Upper lobe of left lung (tissue), 6 donors: Measurements from ENCODE around the gene ATP9B. TPM values are rescaled to one million over a fixed set of nuclear protein-coding genes. Genes with fewer than 3 reads are reported as not detected.
A peak's percentile ranks its signal among the peaks of the same experiment; 100 is the strongest.
"Not testable (repeated sequence)": the region's sequence is repeated elsewhere in the genome, so short reads cannot be mapped to it uniquely, and the experiment has no call there.

ENCODE experiments used
- ATAC-seq, 2 donors: fragments of 200-7000 bp; cut with Tn5 transposase; one replicate each; pipeline ENCODE4 v1.9.1; 2022; ENCODE audit warnings: mild to moderate bottlenecking in 2 of 2, moderate library complexity in 2 of 2; ENCODE audit not compliant: low FRiP score in 2 of 2
- DNase-seq, 2 donors: peaks; one replicate each; pipeline ENCODE4 v3.0.0-alpha.2; 2019 to 2020
- H3K27ac ChIP-seq, 4 donors: fragments of 200-600 bp; sonication (generic); one replicate each; pipeline ENCODE4 v1.5.1; 2016 to 2019
- H3K27me3 ChIP-seq, 4 donors: fragments of 200-600 bp; sonication (generic); one replicate each; pipeline ENCODE4 v1.5.1; 2017 to 2019
- H3K36me3 ChIP-seq, 4 donors: fragments of 200-600 bp; sonication (generic); one replicate each; pipeline ENCODE4 v1.5.1; 2016 to 2019
- H3K4me1 ChIP-seq, 4 donors: fragments of 200-600 bp; sonication (generic); one replicate each; pipeline ENCODE4 v1.5.1; 2018 to 2019
- H3K4me3 ChIP-seq, 4 donors: fragments of 200-600 bp; sonication (generic); one replicate each; pipeline ENCODE4 v1.5.1; 2017 to 2019; ENCODE audit warnings: mild to moderate bottlenecking in 2 of 4, moderate library complexity in 1 of 4
- H3K9me3 ChIP-seq, 4 donors: fragments of 200-600 bp; sonication (generic); one replicate each; pipeline ENCODE4 v1.5.1; 2018 to 2019
- EP300 ChIP-seq, 4 donors: sonication (generic); formaldehyde crosslinking; IDR thresholded peaks; one replicate each; pipeline ENCODE4 v1.5.1; 2017; ENCODE audit warnings: antibody characterized with exemption in 4 of 4, control low read depth in 2 of 4
- POLR2A ChIP-seq, 4 donors: fragments of 450-650 bp; IDR thresholded peaks; one replicate each; pipeline ENCODE4 v1.5.1; 2016 to 2017; ENCODE audit warnings: antibody characterized with exemption in 4 of 4, mild to moderate bottlenecking in 2 of 4
- POLR2AphosphoS5 ChIP-seq, 2 donors: sonication (generic); formaldehyde crosslinking; IDR thresholded peaks; one replicate each; pipeline ENCODE4 v1.5.1; 2017; ENCODE audit warnings: antibody characterized with exemption in 2 of 2
- WGBS, 2 donors: methylation state at CpG; one replicate each; pipeline ENCODE4 v1.1.5; 2017 to 2018; 5-methylcytosine and 5-hydroxymethylcytosine counted together
- total RNA-seq, 6 donors: library from RNA; depleted of rRNA in 4 of 6; stranded (reverse); fragments of >200 nt in 4 of 6; gene quantifications; one replicate each; pipeline versions ENCODE4 v1.1.0 to v1.2.1, GENCODE V29; 2016 to 2021
- TF ChIP-seq, protein P1 (sequence below), 6 experiments: fragments of 450-650 bp in 4 of 6; fragments of 200-600 bp in 2 of 6; sonication (generic) in 2 of 6; IDR thresholded peaks; one replicate each; pipeline ENCODE4 v1.5.1; 2016 to 2019; ENCODE audit warnings: antibody characterized with exemption in 6 of 6
- donor health status: DM: no; HTN: no; CAD: no; lungs with moderate emphysema.
- donor health status: DM: no; HTN: yes; CAD: no; lungs with severe emphysema.

The ATP9B gene
- total RNA-seq, 6 donors from 2014 or later = 29.8 to 124 (median 49.2) TPM

- WGBS, 2 donors = 65 to 76% methylated on average over 7 of the region's 8 CpGs
- Histone ChIP-seq H3K36me3 (peaks cover 4 to 21% (median 13%) of the 10 kb centered on the region in 4 donors), H3K4me3 (no peak overlapping the region), H3K9me3 (no peaks in the 10 kb centered on the region), H3K27ac (no peak overlapping the region), H3K4me1 (peaks cover 0 to 7% (median 2%) of the 10 kb centered on the region in 4 donors), H3K27me3 (no peaks in the 10 kb centered on the region)
- TF ChIP-seq POLR2AphosphoS5 (IDR thresholded peaks at IDR 0.05) (no peak), EP300 (IDR thresholded peaks at IDR 0.05) (no peak), POLR2A (IDR thresholded peaks at IDR 0.05) (no peak)
- TF ChIP-seq, protein P1, sequence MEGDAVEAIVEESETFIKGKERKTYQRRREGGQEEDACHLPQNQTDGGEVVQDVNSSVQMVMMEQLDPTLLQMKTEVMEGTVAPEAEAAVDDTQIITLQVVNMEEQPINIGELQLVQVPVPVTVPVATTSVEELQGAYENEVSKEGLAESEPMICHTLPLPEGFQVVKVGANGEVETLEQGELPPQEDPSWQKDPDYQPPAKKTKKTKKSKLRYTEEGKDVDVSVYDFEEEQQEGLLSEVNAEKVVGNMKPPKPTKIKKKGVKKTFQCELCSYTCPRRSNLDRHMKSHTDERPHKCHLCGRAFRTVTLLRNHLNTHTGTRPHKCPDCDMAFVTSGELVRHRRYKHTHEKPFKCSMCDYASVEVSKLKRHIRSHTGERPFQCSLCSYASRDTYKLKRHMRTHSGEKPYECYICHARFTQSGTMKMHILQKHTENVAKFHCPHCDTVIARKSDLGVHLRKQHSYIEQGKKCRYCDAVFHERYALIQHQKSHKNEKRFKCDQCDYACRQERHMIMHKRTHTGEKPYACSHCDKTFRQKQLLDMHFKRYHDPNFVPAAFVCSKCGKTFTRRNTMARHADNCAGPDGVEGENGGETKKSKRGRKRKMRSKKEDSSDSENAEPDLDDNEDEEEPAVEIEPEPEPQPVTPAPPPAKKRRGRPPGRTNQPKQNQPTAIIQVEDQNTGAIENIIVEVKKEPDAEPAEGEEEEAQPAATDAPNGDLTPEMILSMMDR (IDR thresholded peaks at IDR 0.05) = no peak
- ATAC-seq (peak in 1 of 2 donors; percentile 28), DNase-seq (no peak)
Observed at GRCh38 chr18:79169958-79170555, 100.9 kb downstream of the ATP9B start.

DNA sequence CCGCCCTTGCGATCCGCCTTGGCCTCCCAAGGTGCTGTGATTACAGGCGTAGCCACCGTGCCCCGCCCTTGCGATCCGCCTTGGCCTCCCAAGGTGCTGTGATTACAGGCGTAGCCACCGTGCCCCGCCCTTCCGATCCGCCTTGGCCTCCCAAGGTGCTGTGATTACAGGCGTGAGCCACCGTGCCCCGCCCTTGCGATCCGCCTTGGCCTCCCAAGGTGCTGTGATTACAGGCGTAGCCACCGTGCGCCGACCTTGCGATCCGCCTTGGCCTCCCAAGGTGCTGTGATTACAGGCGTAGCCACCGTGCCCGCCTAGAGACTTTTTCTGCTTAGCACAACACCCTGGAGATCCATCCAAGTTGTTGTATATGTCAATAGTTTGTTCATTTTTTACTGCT is 103.1 kb downstream of the ATP9B start:
- not testable (repeated sequence) for H3K27me3 ChIP-seq, H3K9me3 ChIP-seq, ATAC-seq, H3K4me3 ChIP-seq, H3K4me1 ChIP-seq, H3K36me3 ChIP-seq, H3K27ac ChIP-seq
- WGBS, 2 donors = 97 to 99% methylated on average over 9 to 19 of the region's 27 CpGs
- peak in 1 of 2 donors; percentile 84 for DNase-seq

GRCh38 chr18:79173742-79174141 is 104.5 kb downstream of the ATP9B start:
- DNase-seq (no peak), ATAC-seq (no peak)
- Histone ChIP-seq H3K4me3 (no peak overlapping the region), H3K9me3 (no peaks in the 10 kb centered on the region), H3K27me3 (no peaks in the 10 kb centered on the region), H3K27ac (no peak overlapping the region), H3K4me1 (peaks cover 0 to 7% (median 2%) of the 10 kb centered on the region in 4 donors), H3K36me3 (peaks cover 0 to 11% (median 2%) of the 10 kb centered on the region in 4 donors)
- TF ChIP-seq, protein P1 (IDR thresholded peaks at IDR 0.05) = no peak
- no peak for TF ChIP-seq POLR2A (IDR thresholded peaks at IDR 0.05)
- WGBS, 2 donors = 82 to 83% methylated on average over 2 of the region's 2 CpGs

DNA sequence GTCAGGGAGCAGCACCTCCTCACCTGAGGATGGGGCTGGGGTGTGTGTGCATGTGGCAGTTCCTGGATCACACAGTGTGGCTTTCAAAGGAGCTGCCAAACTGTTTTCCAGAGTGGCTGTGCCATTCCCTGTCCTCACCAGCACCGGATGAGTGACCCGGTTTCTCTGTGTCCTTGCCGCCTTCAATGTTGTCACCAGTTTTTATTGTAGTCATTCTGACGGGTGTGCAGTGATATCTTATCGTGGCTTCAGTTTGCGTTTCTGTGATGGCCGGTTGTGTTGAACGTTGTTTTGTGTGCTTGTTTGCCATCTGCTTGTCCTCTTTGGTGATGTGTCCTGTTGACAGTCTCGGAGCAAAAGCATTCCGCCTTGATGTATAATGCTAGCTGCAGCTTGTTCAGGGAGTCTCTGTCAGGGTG is 108.9 kb downstream of the ATP9B start:
- ATAC-seq (no peak), DNase-seq (no peak)
- no peak for TF ChIP-seq POLR2A (IDR thresholded peaks at IDR 0.05)
- TF ChIP-seq EP300 (IDR thresholded peaks at IDR 0.05) = no peak
- no peak for TF ChIP-seq POLR2AphosphoS5 (IDR thresholded peaks at IDR 0.05)
- TF ChIP-seq, protein P1 (IDR thresholded peaks at IDR 0.05) = no peak
- Histone ChIP-seq H3K4me1 (no peaks in the 10 kb centered on the region), H3K36me3 (peaks cover 0 to 11% (median 2%) of the 10 kb centered on the region in 4 donors), H3K4me3 (no peak overlapping the region), H3K27me3 (no peaks in the 10 kb centered on the region), H3K9me3 (no peaks in the 10 kb centered on the region), H3K27ac (no peak overlapping the region)
- WGBS, 2 donors = 95% methylated on average over 10 of the region's 10 CpGs

GRCh38 chr18:79182047-79182713 is 113.0 kb downstream of the ATP9B start:
- H3K4me3 ChIP-seq = no peak overlapping the region
- no peak overlapping the region for H3K27ac ChIP-seq
- H3K36me3 ChIP-seq = peaks cover 0 to 7% (median 4%) of the 10 kb centered on the region in 4 donors
- TF ChIP-seq POLR2AphosphoS5 (IDR thresholded peaks at IDR 0.05) (no peak), POLR2A (IDR thresholded peaks at IDR 0.05) (no peak), EP300 (IDR thresholded peaks at IDR 0.05) (no peak)
- TF ChIP-seq, protein P1 (IDR thresholded peaks at IDR 0.05) = no peak
- no peaks in the 10 kb centered on the region for H3K9me3 ChIP-seq
- no peak for ATAC-seq
- 97 to 98% methylated on average over 3 of the region's 3 CpGs for WGBS, 2 donors
- peaks cover 0 to 3% (median 1%) of the 10 kb centered on the region in 4 donors for H3K4me1 ChIP-seq
- no peaks in the 10 kb centered on the region for H3K27me3 ChIP-seq
- DNase-seq = no peak
